ENCODE data around the gene ARHGEF7. TPM values are rescaled to one million over a fixed set of nuclear protein-coding genes. Genes with fewer than 3 reads are reported as not detected.
A peak's percentile ranks its signal among the peaks of the same experiment; 100 is the strongest.

Gene ARHGEF7
- total RNA-seq, 1 experiment from 2014 or later, result 72.5 TPM

DNA sequence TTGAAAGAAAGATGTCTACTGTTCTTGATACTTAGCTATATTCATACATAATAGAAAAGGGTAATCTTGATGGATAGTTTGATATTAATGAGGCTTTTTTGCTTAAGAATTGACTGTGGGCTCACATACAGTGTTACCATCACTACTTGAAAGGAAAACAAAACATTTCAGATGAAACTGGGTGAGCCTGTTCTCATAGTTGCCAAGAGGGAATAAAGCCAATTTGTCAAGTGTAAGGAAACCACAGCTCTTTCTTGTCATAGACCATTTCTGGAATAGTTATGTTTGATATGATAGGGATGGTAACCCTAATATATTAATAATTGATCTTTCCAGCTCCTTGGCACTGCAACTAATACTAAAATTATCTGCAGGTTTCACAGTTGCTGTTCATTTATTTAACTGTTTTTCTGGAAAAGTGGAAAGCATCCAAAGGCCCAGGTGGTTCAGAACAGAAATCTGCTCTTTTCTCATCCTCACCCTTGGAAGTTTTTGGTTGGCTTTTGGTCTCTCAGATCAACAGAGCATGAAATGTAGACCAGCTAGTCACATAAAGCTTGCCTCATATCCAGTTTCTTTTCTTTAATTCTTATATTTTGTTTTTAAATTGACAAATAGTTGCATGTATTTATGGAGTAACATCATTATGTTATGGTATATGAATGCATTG lies 43.2 kb downstream of the ARHGEF7 start:
- Histone ChIP-seq H3K36me3 (peaks cover 73% of the 10 kb centered on the region), H3K4me1 (replicated peaks) (peaks cover 12% of the 10 kb centered on the region), H3K27me3 (replicated peaks) (no peaks in the 10 kb centered on the region), H3K27ac (no peak overlapping the region), H3K9me3 (replicated peaks) (no peaks in the 10 kb centered on the region), H3K4me3 (no peak overlapping the region)
- no peak for DNase-seq (ENCODE audit: low read depth in 1 of 2, low spot score in 2 of 2)

- Histone ChIP-seq H3K27me3 (replicated peaks) (no peaks in the 10 kb centered on the region), H3K4me3 (no peak overlapping the region), H3K36me3 (peaks cover 76% of the 10 kb centered on the region), H3K9me3 (replicated peaks) (no peaks in the 10 kb centered on the region), H3K27ac (no peak overlapping the region), H3K4me1 (replicated peaks) (peaks cover 9% of the 10 kb centered on the region)
- DNase-seq (ENCODE audit: low read depth in 1 of 2, low spot score in 2 of 2), result no peak
Observed at GRCh38 chr13:111159362-111160320, 44.5 kb downstream of the ARHGEF7 start.

- no peaks in the 10 kb centered on the region for H3K4me1 ChIP-seq (replicated peaks)
- no peak for DNase-seq (ENCODE audit: low read depth in 1 of 2, low spot score in 2 of 2)
- no peaks in the 10 kb centered on the region for H3K27me3 ChIP-seq (replicated peaks)
- H3K4me3 ChIP-seq, result no peak overlapping the region
- no peak overlapping the region for H3K27ac ChIP-seq
- H3K9me3 ChIP-seq (replicated peaks), result no peaks in the 10 kb centered on the region
- peaks cover 80% of the 10 kb centered on the region for H3K36me3 ChIP-seq
Observed at GRCh38 chr13:111160648-111161047, 45.5 kb downstream of the ARHGEF7 start.

DNA sequence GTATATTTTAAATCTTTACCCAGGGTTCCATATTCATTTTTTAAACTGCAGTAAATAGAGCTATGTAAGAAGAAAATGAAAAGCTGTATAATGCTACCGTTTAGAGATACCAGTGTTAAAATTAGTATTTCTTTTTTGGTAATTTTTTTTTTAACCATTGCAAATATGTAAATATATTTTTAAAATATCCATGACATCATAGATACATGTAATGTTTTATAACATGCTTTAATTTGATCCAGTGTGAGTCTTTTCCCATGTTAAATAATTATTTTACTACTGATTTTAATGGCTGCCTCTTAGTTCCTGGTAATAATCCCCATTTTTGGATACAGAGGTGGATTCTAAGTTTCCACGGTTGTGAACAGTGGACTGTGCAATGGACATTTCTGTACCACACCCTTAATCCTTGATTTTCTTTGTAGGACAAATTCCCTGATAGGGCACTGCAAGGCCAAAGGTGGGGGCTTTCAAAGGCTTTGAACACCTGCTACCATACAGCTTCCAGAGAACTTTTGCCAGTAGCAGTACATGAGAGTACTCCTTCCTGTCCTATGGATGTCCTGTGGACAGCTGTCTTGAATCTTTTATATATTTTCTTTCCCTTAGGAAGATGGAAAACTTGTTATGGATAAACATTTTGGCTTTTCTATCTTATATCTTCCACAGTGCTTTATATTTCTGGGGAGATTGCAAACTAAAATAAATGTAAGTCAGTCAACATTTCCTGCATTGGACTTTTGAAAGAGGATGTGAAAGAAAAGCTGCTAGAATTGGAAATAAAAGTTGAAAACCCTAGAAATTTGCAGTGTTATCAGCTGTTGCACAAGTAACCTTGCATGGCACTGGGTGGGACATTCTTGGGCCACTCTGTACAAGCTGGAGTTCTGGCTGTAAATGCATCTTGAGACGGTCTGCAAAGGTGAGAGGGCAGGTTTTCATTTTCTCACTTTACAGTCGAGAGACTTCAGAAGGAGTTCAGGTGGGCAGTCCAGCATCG lies 46.8 kb downstream of the ARHGEF7 start:
- DNase-seq (ENCODE audit: low read depth in 1 of 2, low spot score in 2 of 2), result no peak
- no peaks in the 10 kb centered on the region for H3K9me3 ChIP-seq (replicated peaks)

DNA sequence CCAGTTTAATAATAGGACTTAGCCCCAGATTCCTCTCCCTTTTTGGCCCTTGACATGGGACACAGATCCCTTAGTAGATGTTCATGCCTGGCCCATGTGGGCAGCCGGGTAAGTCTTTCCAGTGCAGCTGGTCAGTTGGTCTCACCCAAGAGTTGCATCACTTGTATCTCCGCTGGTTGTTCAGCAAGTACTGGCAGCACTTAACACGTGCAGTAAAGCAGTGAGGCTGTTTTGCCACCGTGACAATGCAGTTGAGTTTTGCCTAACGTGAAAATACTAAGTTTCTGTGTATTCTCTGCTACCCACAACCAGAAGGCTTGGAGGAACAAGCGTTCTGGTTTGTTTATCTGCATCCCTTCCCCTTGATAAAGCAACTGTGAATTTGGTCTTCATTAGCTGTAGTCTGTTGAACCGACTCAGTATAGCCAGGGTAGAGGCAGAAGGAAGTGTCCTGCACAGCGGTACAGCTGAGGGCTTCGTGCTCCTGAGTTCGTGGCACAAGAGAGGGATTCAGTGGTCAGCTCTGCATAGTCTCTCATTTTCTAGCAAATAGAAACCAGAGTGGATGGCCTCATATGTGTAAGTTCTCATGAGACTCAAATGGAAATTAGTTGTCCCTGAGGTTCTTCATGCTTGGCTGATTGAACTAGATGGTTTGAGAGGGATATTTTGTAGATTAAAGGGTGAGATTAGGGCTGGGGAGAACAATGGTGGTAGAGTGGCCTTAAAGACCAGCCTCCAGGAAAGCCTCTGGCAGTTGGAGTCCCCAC lies 50.3 kb downstream of the ARHGEF7 start:
- H3K27ac ChIP-seq, result no peak overlapping the region
- peak in 1 of 2 experiments; percentile 46 for DNase-seq (ENCODE audit: low read depth in 1 of 2, low spot score in 2 of 2)

More for the DNA sequence above, 46.8 kb downstream of the ARHGEF7 start:
- H3K27me3 ChIP-seq (replicated peaks), result no peaks in the 10 kb centered on the region
- H3K4me1 ChIP-seq (replicated peaks), result no peaks in the 10 kb centered on the region
- H3K36me3 ChIP-seq, result peaks cover 90% of the 10 kb centered on the region
- H3K4me3 ChIP-seq, result no peak overlapping the region
- no peak overlapping the region for H3K27ac ChIP-seq

DNA sequence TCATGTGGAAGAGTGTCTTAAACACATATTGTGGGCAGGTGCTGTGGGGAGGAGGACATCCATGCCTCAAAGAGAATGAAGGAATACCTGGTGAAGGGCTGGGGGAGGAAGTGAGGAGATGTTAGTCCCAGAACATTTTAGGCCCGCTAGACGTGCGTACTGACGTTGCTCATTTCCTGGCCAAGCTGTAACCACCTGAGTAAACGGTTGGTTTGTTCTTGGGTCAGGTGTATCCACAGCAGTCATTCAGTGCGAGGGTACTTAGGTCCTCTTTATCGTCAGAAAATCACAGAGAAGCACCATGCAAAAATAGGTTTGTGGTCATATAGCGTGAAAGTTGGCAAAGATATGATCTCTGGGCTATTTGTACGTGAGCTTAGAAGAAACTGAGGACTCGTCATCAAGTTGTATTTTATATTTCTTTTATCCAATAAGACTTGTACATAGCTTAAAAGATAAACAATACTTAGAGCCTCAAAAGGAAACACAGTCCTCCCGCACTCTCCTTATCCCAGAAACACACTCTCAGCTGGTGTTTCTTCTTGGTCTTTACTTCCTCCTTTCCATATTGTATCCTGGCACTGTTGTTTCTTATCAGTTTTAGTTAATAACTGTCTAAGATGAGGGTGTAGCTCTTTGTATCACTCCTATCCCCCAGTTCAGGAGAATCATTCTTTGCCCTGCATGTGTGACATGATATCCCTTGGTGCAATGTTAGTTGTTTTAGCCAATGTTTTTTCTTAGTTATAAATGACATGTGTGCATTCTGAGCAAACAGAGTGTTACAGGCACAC lies 52.0 kb downstream of the ARHGEF7 start:
- no peak for DNase-seq (ENCODE audit: low read depth in 1 of 2, low spot score in 2 of 2)
- no peaks in the 10 kb centered on the region for H3K9me3 ChIP-seq (replicated peaks)
- no peak overlapping the region for H3K27ac ChIP-seq
- H3K27me3 ChIP-seq (replicated peaks), result no peaks in the 10 kb centered on the region
- H3K4me3 ChIP-seq, result no peak overlapping the region
- H3K36me3 ChIP-seq, result peaks cover 87% of the 10 kb centered on the region
- H3K4me1 ChIP-seq (replicated peaks), result no peaks in the 10 kb centered on the region

More for the DNA sequence above, 50.3 kb downstream of the ARHGEF7 start:
- Histone ChIP-seq H3K36me3 (peaks cover 95% of the 10 kb centered on the region), H3K27me3 (replicated peaks) (no peaks in the 10 kb centered on the region), H3K9me3 (replicated peaks) (no peaks in the 10 kb centered on the region), H3K4me1 (replicated peaks) (no peaks in the 10 kb centered on the region), H3K4me3 (no peak overlapping the region)

GRCh38 chr13:111168107-111168506 lies 53.0 kb downstream of the ARHGEF7 start:
- H3K36me3 ChIP-seq, result peaks cover 84% of the 10 kb centered on the region
- no peaks in the 10 kb centered on the region for H3K4me1 ChIP-seq (replicated peaks)
- no peaks in the 10 kb centered on the region for H3K27me3 ChIP-seq (replicated peaks)
- H3K4me3 ChIP-seq, result no peak overlapping the region
- no peaks in the 10 kb centered on the region for H3K9me3 ChIP-seq (replicated peaks)
- no peak overlapping the region for H3K27ac ChIP-seq
- peak in 1 of 2 experiments; percentile 49 for DNase-seq (ENCODE audit: low read depth in 1 of 2, low spot score in 2 of 2)

GRCh38 chr13:111171112-111171511 lies 56.0 kb downstream of the ARHGEF7 start:
- Histone ChIP-seq H3K27ac (no peak overlapping the region), H3K36me3 (peaks cover 84% of the 10 kb centered on the region), H3K4me3 (no peak overlapping the region), H3K4me1 (replicated peaks) (peaks cover 2% of the 10 kb centered on the region), H3K27me3 (replicated peaks) (no peaks in the 10 kb centered on the region), H3K9me3 (replicated peaks) (no peaks in the 10 kb centered on the region)
- DNase-seq (ENCODE audit: low read depth in 1 of 2, low spot score in 2 of 2), result no peak

- H3K4me1 ChIP-seq (replicated peaks), result peaks cover 7% of the 10 kb centered on the region
- H3K36me3 ChIP-seq, result peaks cover 84% of the 10 kb centered on the region
- no peak for DNase-seq (ENCODE audit: low read depth in 1 of 2, low spot score in 2 of 2)
- no peak overlapping the region for H3K27ac ChIP-seq
- no peaks in the 10 kb centered on the region for H3K9me3 ChIP-seq (replicated peaks)
- H3K27me3 ChIP-seq (replicated peaks), result no peaks in the 10 kb centered on the region
- H3K4me3 ChIP-seq, result no peak overlapping the region
Observed at GRCh38 chr13:111171629-111172028, 56.5 kb downstream of the ARHGEF7 start.

DNA sequence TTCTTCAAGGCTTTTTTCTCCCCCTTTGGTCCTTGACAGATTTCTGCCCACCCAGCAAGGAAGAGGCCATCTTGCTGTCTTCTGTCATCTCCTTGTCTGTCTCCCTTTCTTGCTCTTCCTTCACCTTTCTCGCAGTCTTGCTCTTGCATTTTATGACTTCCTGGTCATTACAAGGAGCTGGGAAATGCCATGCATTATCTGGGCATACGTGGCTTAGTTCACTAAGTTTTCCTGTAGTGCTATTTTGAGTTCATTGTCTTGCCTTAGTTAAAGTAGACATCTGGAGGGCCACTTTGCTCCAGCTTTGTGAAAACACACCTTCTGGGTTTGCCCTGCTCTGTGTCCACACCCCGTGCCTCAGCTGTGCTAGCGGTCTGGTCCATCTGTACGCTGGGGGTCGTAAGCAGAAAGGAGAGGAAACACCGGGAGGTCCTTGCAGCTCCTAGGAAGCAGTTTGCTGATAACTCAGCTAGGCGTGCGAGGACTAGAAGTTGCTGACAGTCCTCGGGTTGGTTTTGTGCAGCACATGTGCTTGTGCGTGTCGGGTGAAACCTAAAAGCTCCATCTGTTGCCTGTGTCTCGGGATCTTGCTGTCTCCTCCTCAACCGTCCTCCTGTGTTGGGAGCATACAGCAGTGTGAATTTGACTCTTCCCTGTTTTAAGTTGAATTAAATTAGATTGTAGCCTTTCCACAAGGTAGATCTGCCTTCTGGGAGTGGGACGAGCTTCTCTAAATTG lies 59.4 kb downstream of the ARHGEF7 start:
- peaks cover 27% of the 10 kb centered on the region for H3K4me1 ChIP-seq (replicated peaks)
- H3K36me3 ChIP-seq, result peaks cover 76% of the 10 kb centered on the region
- no peak overlapping the region for H3K27ac ChIP-seq
- peak in 1 of 2 experiments; percentile 47 for DNase-seq (ENCODE audit: low read depth in 1 of 2, low spot score in 2 of 2)
- no peak overlapping the region for H3K4me3 ChIP-seq
- H3K9me3 ChIP-seq (replicated peaks), result no peaks in the 10 kb centered on the region
- no peaks in the 10 kb centered on the region for H3K27me3 ChIP-seq (replicated peaks)

DNA sequence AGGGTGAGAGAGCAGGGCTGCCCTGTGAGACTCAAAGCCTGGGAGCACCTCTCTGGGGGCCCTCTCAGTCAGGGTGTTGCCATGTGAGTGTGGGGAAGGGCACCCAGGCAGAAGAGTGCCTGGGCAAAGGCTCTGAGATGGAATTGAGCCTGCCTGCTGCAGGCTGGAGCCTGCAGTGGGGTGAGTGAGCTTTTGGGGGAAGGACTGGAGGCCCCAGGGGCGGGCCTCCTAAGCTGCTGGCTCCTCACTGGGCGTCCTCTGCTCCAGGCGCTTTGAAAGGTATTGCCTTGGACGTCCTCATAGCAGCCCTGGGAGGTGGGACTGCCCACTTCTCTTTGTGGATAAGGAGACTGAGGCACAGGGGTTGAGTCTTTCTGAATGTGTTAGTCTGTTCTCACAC lies 60.3 kb downstream of the ARHGEF7 start:
- peaks cover 75% of the 10 kb centered on the region for H3K36me3 ChIP-seq
- no peak overlapping the region for H3K4me3 ChIP-seq
- no peak overlapping the region for H3K27ac ChIP-seq
- peaks cover 27% of the 10 kb centered on the region for H3K4me1 ChIP-seq (replicated peaks)
- H3K9me3 ChIP-seq (replicated peaks), result no peaks in the 10 kb centered on the region
- DNase-seq (ENCODE audit: low read depth in 1 of 2, low spot score in 2 of 2), result peak in 1 of 2 experiments; percentile 51
- no peaks in the 10 kb centered on the region for H3K27me3 ChIP-seq (replicated peaks)
